Testis (tissue), 3 donors: Measurements from ENCODE around the gene TESK2. TPM values are rescaled to one million over a fixed set of nuclear protein-coding genes. Genes with fewer than 3 reads are reported as not detected.

Experiments used
- DNase-seq: peaks from one replicate; pipeline ENCODE4 v3.0.0-alpha.2; 2019
- H3K27ac ChIP-seq, 2 donors: fragments of 200-600 bp; sonication (generic); one replicate each; pipeline ENCODE4 v1.5.1; 2019
- H3K27me3 ChIP-seq: fragments of 200-600 bp; sonication (generic); one replicate; pipeline ENCODE4 v1.5.1; 2019
- H3K36me3 ChIP-seq: fragments of 200-600 bp; sonication (generic); one replicate; pipeline ENCODE4 v1.5.1; 2017; ENCODE audit warnings: low read depth; ENCODE audit errors: missing control alignments
- H3K4me1 ChIP-seq: fragments of 200-600 bp; sonication (generic); one replicate; pipeline ENCODE4 v1.5.1; 2019
- H3K4me3 ChIP-seq, 2 donors: fragments of 200-600 bp; sonication (generic); one replicate each; pipeline ENCODE4 v1.5.1; 2017 to 2019
- H3K9me3 ChIP-seq: fragments of 200-600 bp; sonication (generic); one replicate; pipeline ENCODE4 v1.5.1; 2017
- CTCF ChIP-seq, 3 experiments: fragments of 450-650 bp in 2 of 3; fragments of 200-600 bp in 1 of 3; sonication (generic) in 1 of 3; IDR thresholded peaks; one replicate each; pipeline ENCODE4 v1.5.1; 2016 to 2019; ENCODE audit warnings: antibody characterized with exemption in 3 of 3, mild to moderate bottlenecking in 2 of 3, moderate library complexity in 1 of 3
- POLR2A ChIP-seq: fragments of 450-650 bp; IDR thresholded peaks from one replicate; pipeline ENCODE4 v1.6.1; 2017; ENCODE audit warnings: antibody characterized with exemption, mild to moderate bottlenecking, moderate library complexity
- WGBS, 2 donors: methylation state at CpG; one replicate each; pipeline ENCODE4 v1.1.5; 2018; 5-methylcytosine and 5-hydroxymethylcytosine counted together
- intact Hi-C: fragments of 100-400 bp; cut with DNase I; formaldehyde crosslinking; loops from one replicate; pipeline ENCODE4 v1.15.1; 2023; ENCODE audit warnings: low total_unique reads
- polyA plus RNA-seq: library from polyadenylated mRNA; stranded (reverse); fragments of 350-450 nt; fragmentation: Illumina TruSeq; extraction: RNeasy Lipid Tissue Mini Kit (QIAGEN cat#74804); gene quantifications from one replicate; pipeline ENCODE4 v1.2.3, GENCODE V29; 2014; ENCODE audit warnings: low read depth, low replicate concordance; ENCODE audit not compliant: insufficient read depth
- total RNA-seq, 2 donors: library from RNA; depleted of rRNA; stranded (reverse); fragments of >200 nt; gene quantifications; one replicate each; pipeline ENCODE4 v1.2.3, GENCODE V29; 2016

Gene TESK2
- total and polyA plus RNA-seq, 3 donors from 2014 or later, result 14.3 to 22.7 (median 20.9) TPM

DNA sequence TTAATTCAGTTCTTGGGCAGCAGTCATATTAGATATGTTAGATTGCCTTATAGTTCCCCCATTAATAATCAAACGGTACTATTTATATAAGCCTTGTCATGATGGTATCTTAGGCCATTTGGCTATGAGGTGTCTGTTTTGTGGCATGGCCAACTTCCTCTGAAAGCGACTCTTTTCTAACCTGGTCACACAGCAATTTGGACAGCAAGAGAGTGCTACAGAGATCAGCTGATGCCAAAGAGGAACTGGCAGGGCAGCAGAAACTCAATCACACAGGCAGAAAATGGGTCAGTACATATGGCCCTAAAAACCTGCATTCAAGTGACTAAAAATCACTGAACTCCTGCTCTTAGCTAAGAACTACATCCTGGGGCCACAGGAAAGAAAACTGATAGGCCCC lies 137.3 kb downstream of the TESK2 start:
- Histone ChIP-seq H3K36me3 (no peaks in the 10 kb centered on the region), H3K4me3 (no peak overlapping the region), H3K27me3 (no peaks in the 10 kb centered on the region), H3K27ac (no peak overlapping the region), H3K9me3 (no peaks in the 10 kb centered on the region), H3K4me1 (peaks cover 16% of the 10 kb centered on the region)
- DNase-seq, result no peak
- 80 to 85% methylated on average over 2 of the region's 2 CpGs for WGBS, 2 donors
- TF ChIP-seq CTCF (IDR thresholded peaks at IDR 0.05) (no peak), POLR2A (no peak)
- intact Hi-C loops, result loop anchor here (10.0 kb wide), 1 partner anchor 141 kb away; the partner anchor contains the start of gene TESK2

- H3K4me3 ChIP-seq, result no peak overlapping the region
- no peaks in the 10 kb centered on the region for H3K9me3 ChIP-seq
- H3K27ac ChIP-seq, result peak overlapping the region in 1 of 2 donors; percentile 19
- peaks cover 27% of the 10 kb centered on the region for H3K4me1 ChIP-seq
- H3K36me3 ChIP-seq, result no peaks in the 10 kb centered on the region
- intact Hi-C loops, result loop anchor here (10.0 kb wide), 1 partner anchor 143 kb away; the partner anchor contains the start of gene TESK2
- no peaks in the 10 kb centered on the region for H3K27me3 ChIP-seq
- no peak for DNase-seq
- WGBS, 2 donors, result 29 to 71% methylated on average over 5 of the region's 5 CpGs
- TF ChIP-seq CTCF (IDR thresholded peaks at IDR 0.05) (no peak), POLR2A (no peak)
Observed at GRCh38 chr1:45351508-45351907, 139.5 kb downstream of the TESK2 start.

DNA sequence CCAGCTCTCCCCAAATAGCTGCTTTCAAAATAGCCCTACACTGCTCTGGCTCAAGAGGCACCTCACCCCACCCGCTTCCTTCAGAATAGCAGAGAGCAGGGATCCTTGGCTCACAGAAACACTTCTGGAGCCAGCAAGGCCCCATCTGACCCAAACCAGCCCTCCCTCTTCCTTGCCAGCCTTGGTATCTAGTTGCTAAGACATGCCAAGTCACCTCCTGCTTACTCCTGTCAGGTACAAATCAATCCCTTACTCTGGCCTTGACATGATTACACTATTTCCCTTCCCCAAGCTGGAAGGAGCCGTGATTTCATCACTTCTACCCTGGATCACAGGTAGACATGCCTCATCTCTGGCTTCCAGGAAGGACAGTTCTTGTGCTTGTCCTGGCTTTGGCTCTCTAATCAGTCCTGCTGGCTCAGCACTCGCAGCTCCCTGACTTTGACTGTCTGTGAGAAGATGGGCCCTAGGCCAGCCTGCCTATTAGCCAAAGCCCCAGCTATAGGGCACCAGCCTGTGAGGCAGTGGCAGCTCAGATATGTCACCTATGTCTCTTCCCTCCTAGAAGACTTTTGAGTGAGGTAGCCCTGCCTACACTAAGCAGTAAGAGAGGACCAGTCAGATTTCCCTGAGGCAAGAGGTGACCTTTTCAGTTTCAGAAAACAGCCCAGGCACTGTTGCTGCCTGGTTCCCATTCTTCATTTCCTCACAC lies 141.8 kb downstream of the TESK2 start:
- intact Hi-C loops, result no loop called here
- H3K9me3 ChIP-seq, result no peaks in the 10 kb centered on the region
- DNase-seq, result peak; percentile 71
- H3K27ac ChIP-seq, result peak overlapping the region; percentile 42 to 49
- TF ChIP-seq CTCF (IDR thresholded peaks at IDR 0.05) (no peak), POLR2A (no peak)
- peaks cover 27% of the 10 kb centered on the region for H3K4me1 ChIP-seq
- 41 to 50% methylated on average over 3 of the region's 3 CpGs for WGBS, 2 donors
- H3K36me3 ChIP-seq, result no peaks in the 10 kb centered on the region
- no peak overlapping the region for H3K4me3 ChIP-seq
- no peaks in the 10 kb centered on the region for H3K27me3 ChIP-seq

GRCh38 chr1:45348609-45348965 lies 142.4 kb downstream of the TESK2 start:
- Histone ChIP-seq H3K36me3 (no peaks in the 10 kb centered on the region), H3K27me3 (no peaks in the 10 kb centered on the region), H3K4me3 (no peak overlapping the region), H3K4me1 (peaks cover 27% of the 10 kb centered on the region), H3K27ac (peak overlapping the region; percentile 42 to 49), H3K9me3 (no peaks in the 10 kb centered on the region)
- TF ChIP-seq POLR2A (no peak), CTCF (IDR thresholded peaks at IDR 0.05) (no peak)
- DNase-seq, result no peak
- WGBS, 2 donors, result 20 to 33% methylated on average over 1 of the region's 1 CpG
- intact Hi-C loops, result no loop called here

DNA sequence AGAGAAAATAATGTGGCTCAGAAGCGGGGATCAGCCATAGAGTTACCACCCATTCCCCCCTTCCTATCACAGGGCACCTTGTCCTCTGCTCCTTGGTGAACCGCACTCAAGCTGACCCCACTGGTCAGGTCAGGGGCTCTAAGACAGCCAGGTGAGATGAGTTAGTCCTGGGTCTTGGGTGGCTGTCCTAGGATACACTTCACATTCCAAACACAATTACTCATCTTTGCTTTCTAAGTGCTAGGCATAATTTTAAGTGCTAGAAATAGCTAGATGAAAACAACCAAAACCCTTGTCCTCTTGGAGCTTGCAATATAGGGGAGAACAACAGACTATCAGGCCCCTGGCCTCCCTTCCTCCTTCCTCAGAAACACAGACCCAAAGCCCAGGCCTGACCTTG lies 142.9 kb downstream of the TESK2 start:
- Histone ChIP-seq H3K36me3 (no peaks in the 10 kb centered on the region), H3K9me3 (no peaks in the 10 kb centered on the region), H3K27me3 (no peaks in the 10 kb centered on the region), H3K27ac (peak overlapping the region in 1 of 2 donors; percentile 49), H3K4me1 (peaks cover 27% of the 10 kb centered on the region), H3K4me3 (no peak overlapping the region)
- intact Hi-C loops, result no loop called here
- TF ChIP-seq CTCF (IDR thresholded peaks at IDR 0.05), result no peak
- no peak for TF ChIP-seq POLR2A
- peak; percentile 12 for DNase-seq
- 85 to 92% methylated on average over 2 of the region's 2 CpGs for WGBS, 2 donors
